DOHH2 (cell line): ENCODE measurements around the gene PPT2.
"Not testable (repeated sequence)": the region's sequence is repeated elsewhere in the genome, so short reads cannot be mapped to it uniquely, and the experiment has no call there.

Experiments used
- H3F3A ChIP-seq: fragments of 200-600 bp; sonication (generic), shearing (Covaris generic); 2 replicates; pipeline ENCODE4 v1.6.0; 2016; ENCODE audit warnings: antibody characterized with exemption, mild to moderate bottlenecking; ENCODE audit not compliant: control insufficient read depth, insufficient read depth
- H3K27ac ChIP-seq: fragments of 200-600 bp; sonication (generic); 2 replicates; pipeline ENCODE4 v1.5.1; 2014; ENCODE audit warnings: low read depth, mild to moderate bottlenecking, low read length, moderate library complexity
- H3K27me3 ChIP-seq: fragments of 200-600 bp; sonication (generic); 2 replicates; pipeline ENCODE4 v1.6.1; 2014; ENCODE audit warnings: mild to moderate bottlenecking, low read length, mixed read lengths; ENCODE audit not compliant: control insufficient read depth
- H3K36me3 ChIP-seq: fragments of 200-600 bp; sonication (generic); 2 replicates; pipeline ENCODE4 v1.6.1; 2014; ENCODE audit warnings: mild to moderate bottlenecking, low read length, moderate library complexity, mixed read lengths; ENCODE audit not compliant: control insufficient read depth
- H3K4me1 ChIP-seq: fragments of 200-600 bp; sonication (generic); 2 replicates; pipeline ENCODE4 v1.6.1; 2014; ENCODE audit warnings: mild to moderate bottlenecking, low read length, mixed read lengths; ENCODE audit not compliant: control insufficient read depth
- H3K4me2 ChIP-seq: fragments of 200-600 bp; sonication (generic); 2 replicates; pipeline ENCODE4 v1.6.0; 2014; ENCODE audit warnings: mild to moderate bottlenecking, low read length, moderate library complexity
- H3K4me3 ChIP-seq: fragments of 200-600 bp; sonication (generic); 2 replicates; pipeline ENCODE4 v1.5.1; 2014; ENCODE audit warnings: mild to moderate bottlenecking, low read length, mixed read lengths
- H3K79me2 ChIP-seq: fragments of 200-600 bp; sonication (generic); 2 replicates; pipeline ENCODE4 v1.6.1; 2014; ENCODE audit warnings: mild to moderate bottlenecking, low read length, mixed read lengths; ENCODE audit not compliant: control insufficient read depth
- H3K9me2 ChIP-seq: fragments of 200-600 bp; sonication (generic); replicated peaks from 2 replicates; pipeline ENCODE4 v1.6.1; 2014; ENCODE audit warnings: mild to moderate bottlenecking, low read length, mixed read lengths; ENCODE audit not compliant: control insufficient read depth
- H3K9me3 ChIP-seq: fragments of 200-600 bp; sonication (generic); 2 replicates; pipeline ENCODE4 v1.6.1; 2014; ENCODE audit warnings: antibody characterized with exemption, low read length, mixed read lengths; ENCODE audit not compliant: control insufficient read depth, insufficient read depth
- H4K20me1 ChIP-seq: fragments of 200-600 bp; sonication (generic); 2 replicates; pipeline ENCODE4 v1.6.0; 2014; ENCODE audit warnings: low read depth, mild to moderate bottlenecking, antibody characterized with exemption, low read length, moderate library complexity; ENCODE audit not compliant: control insufficient read depth, insufficient read depth
- CTCF ChIP-seq: fragments of 200-600 bp; sonication (generic); IDR thresholded peaks from one replicate; pipeline ENCODE4 v1.5.1; 2014; ENCODE audit warnings: antibody characterized with exemption, mild to moderate bottlenecking, low read depth, low read length; ENCODE audit not compliant: poor library complexity, severe bottlenecking
- EZH2phosphoT487 ChIP-seq: fragments of 200-600 bp; sonication (generic); IDR thresholded peaks from 2 replicates; pipeline ENCODE4 v1.6.1; 2017; ENCODE audit warnings: borderline replicate concordance, mild to moderate bottlenecking, antibody characterized with exemption, low read length, moderate library complexity, mixed read lengths

The PPT2 gene

GRCh38 chr6:32210191-32210601, 56.3 kb downstream of the PPT2 start:
- H3K9me2 ChIP-seq, result no peaks in the 10 kb centered on the region
- no peaks in the 10 kb centered on the region for H3K79me2 ChIP-seq
- H4K20me1 ChIP-seq, result no peaks in the 10 kb centered on the region
- H3K36me3 ChIP-seq, result no peaks in the 10 kb centered on the region
- H3K4me3 ChIP-seq, result no peak overlapping the region
- H3F3A ChIP-seq, result 0 out of 2 replicates have a peak, but pooled peaks cover 3% of the 10 kb centered on the region
- H3K27ac ChIP-seq, result no peak overlapping the region
- peaks cover 18% of the 10 kb centered on the region for H3K4me1 ChIP-seq
- H3K4me2 ChIP-seq, result no peak overlapping the region
- TF ChIP-seq CTCF (no peak), EZH2phosphoT487 (no peak)
- H3K9me3 ChIP-seq, result no peaks in the 10 kb centered on the region
- H3K27me3 ChIP-seq, result no peaks in the 10 kb centered on the region

GRCh38 chr6:32211432-32211831, 57.5 kb downstream of the PPT2 start:
- not testable (repeated sequence) for H3K27ac ChIP-seq, H3K4me2 ChIP-seq, H4K20me1 ChIP-seq, H3K4me3 ChIP-seq, H3K27me3 ChIP-seq, H3K9me2 ChIP-seq, H3F3A ChIP-seq, H3K36me3 ChIP-seq, H3K9me3 ChIP-seq, H3K79me2 ChIP-seq
- H3K4me1 ChIP-seq, result peaks cover 18% of the 10 kb centered on the region

- no peaks in the 10 kb centered on the region for H3K27me3 ChIP-seq
- no peaks in the 10 kb centered on the region for H3K9me2 ChIP-seq
- H3K4me1 ChIP-seq, result peaks cover 18% of the 10 kb centered on the region
- no peaks in the 10 kb centered on the region for H3K9me3 ChIP-seq
- H3K36me3 ChIP-seq, result no peaks in the 10 kb centered on the region
- H3K79me2 ChIP-seq, result no peaks in the 10 kb centered on the region
- no peaks in the 10 kb centered on the region for H3F3A ChIP-seq
- H3K4me3 ChIP-seq, result no peak overlapping the region
- TF ChIP-seq CTCF, result no peak
- TF ChIP-seq EZH2phosphoT487, result no peak
- H3K27ac ChIP-seq, result no peak overlapping the region
- H4K20me1 ChIP-seq, result no peaks in the 10 kb centered on the region
- H3K4me2 ChIP-seq, result no peak overlapping the region
Measured at GRCh38 chr6:32212076-32212760, 58.3 kb downstream of the PPT2 start.
